HT-29 (cell line): ENCODE results near the gene VSTM4. TPM values are rescaled to one million over a fixed set of nuclear protein-coding genes. Genes with fewer than 3 reads are reported as not detected.

Source experiments
- DNase-seq: peaks from one replicate; pipeline ENCODE4 v3.0.0-alpha.2; 2015; ENCODE audit warnings: low spot score
- total RNA-seq: library from RNA; depleted of rRNA; stranded (reverse); fragments of >200 nt; shearing (Covaris generic); gene quantifications from 2 replicates; pipeline ENCODE4 v1.2.3, GENCODE V29; 2014; rRNA removed

Gene VSTM4, protein sequence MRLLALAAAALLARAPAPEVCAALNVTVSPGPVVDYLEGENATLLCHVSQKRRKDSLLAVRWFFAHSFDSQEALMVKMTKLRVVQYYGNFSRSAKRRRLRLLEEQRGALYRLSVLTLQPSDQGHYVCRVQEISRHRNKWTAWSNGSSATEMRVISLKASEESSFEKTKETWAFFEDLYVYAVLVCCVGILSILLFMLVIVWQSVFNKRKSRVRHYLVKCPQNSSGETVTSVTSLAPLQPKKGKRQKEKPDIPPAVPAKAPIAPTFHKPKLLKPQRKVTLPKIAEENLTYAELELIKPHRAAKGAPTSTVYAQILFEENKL
- not detected in 2 replicates for total RNA-seq

DNA sequence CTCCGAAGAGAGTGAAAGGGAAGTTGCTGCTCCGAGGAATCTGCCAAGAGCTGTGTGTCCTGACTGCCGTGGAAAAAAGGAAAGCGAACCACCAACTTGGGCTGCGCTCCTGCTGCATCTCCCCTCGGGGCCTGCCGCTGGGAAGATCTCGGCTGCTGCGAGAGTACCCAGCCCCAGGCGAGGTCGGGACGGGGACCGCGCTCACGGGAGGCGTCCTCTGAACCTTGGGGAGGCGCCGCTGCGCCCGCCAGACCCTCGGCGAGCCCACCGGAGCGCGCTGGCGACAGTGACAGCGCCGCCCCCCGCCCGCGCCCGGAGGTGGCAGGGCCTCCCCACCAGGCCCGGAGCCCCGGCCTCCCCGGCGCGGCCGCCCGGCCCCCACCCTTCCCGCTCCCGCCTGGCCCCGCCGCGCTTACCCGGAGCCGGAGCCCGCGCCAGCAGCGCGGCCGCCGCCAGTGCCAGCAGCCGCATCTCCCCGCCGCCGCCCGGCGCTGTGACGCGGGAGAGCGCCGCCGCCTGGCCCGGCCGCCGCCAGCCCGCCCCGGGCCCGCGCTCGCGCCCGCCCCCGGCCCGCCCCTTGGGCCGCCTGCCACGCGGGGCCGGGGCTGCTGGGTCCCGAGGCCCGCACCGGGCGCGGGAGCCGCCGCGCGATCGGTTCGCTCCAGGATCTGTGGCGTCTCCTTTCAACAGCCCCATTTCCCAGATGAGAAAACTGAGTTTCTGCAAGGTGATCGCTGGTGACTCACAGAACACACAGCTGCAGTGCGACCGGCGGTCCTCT is at the start of gene VSTM4:
VSTM4 (minus strand) TSS at position 508 of the 781 bp plus-strand sequence; CDS start at position 471, 37 bp downstream.
- no peak for DNase-seq

DNA sequence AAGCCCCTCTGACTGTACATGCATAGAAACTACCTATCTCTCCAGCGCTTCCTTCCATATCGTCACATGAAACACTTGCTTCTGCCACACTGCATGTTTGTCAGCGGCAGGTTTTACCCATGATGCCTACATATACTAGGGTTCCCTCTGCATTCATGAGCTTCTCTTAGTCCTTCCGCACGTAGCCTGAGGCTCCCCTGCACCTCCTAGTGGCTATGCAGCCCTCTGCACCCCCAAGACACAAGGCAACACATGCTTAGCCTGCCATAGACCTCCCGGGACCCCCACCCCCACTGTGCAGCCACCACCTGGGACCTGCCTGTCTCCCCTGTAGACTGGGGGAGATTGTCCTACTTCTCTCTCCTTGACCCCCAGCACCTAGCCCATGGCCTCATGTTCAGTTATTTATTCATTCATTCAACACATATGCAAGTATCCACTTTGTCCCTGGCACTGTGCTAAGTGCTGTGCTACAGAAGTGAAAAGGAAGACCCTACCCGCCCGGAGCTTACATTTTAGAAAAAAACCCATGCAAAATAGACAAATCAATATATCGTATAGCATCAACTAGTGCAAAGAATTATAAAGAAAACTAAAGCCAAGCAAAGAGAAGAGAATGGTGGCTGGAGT is 49.4 kb upstream of the VSTM4 start:
- peak; percentile 68 for DNase-seq

DNA sequence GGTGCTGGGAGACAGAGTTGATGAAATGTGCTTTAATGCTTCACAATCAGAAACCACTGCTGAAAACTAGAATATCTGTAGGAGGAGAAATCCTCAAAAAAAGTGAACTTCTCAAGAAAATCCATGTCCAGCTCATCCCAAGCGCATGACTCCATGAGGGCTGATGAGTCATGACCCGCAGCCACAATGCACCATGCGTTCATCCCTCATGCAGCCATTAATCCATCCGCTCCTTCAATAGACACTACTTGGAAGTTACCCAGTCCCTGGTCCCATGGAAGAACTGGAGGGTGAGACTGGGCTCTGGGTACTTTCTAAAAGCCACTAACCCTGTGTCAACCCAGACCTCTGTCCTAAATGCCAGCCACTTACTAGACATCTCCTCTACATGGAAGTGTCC is 48.4 kb upstream of the VSTM4 start:
- no peak for DNase-seq

DNA sequence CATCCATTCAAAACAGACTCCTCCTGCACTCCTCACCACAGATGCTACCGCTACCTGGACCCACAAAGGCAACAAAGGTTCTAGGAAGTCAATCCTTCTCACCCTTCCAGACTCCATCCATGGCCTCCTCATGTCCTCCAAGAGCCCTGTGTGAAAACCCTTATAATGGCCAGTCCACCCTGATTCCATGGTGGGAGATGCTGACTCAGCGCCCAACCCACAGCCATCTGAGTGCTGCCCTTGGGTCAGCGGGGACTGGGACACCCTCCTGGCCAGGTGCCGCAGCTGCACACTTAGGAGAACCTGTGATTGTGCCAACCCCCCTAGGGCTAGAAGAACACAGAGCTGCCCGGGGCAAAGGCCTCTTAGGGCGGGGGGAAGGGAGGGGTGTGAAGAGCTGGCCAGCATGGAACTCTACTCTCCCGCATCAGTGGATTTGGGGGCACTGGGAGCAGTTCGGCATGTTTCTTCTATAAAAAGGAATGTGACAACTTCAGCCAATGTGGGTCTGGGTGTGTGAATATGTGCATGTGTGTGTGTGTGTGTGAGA is 47.5 kb upstream of the VSTM4 start:
- no peak for DNase-seq

DNA sequence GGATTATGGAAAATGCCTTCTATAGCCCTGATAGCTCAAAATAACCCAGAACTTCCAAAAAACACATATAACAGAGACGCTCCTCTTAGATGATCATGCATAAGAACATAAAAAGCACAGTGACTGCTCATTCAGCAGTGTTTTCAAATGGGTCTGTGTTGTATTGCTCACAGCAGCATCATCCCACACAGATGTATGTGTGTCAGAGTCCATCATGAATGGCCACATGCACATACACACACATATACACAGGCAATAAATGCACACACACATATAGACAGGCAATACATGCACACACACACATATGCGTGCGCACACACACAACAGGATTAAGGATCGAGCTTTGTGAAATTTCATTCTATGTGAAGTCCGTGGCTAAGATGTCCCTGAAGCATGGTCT is 46.7 kb upstream of the VSTM4 start:
- no peak for DNase-seq

DNA sequence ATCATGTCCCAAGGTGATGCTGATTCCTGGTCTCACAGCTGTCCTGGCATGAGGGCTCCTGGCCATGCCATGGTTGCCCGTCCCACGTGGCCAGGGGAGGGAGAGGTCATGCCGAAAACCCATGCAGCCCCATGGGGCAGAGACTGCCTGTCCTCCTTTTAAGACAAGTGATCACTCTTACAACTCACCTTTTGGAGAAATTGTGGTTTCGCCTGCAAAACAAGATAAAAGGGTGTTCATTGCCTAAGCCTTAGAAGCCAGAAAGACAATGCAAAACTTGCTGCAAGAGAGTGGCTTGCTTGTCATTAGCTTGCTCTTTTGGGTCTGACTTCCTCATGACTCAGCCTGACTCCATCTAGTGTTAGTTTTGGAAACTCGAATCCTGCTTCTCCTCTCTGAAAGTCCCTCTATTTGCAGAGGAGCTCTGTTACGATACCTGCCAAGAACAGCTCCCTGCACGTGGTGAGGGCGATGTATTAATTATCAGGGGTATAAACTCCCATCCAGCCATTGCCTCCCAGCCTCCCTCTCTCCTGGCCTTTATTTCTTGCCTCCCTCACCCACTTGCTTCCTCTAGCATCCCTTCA is 46.2 kb upstream of the VSTM4 start:
- peak; percentile 16 for DNase-seq

DNA sequence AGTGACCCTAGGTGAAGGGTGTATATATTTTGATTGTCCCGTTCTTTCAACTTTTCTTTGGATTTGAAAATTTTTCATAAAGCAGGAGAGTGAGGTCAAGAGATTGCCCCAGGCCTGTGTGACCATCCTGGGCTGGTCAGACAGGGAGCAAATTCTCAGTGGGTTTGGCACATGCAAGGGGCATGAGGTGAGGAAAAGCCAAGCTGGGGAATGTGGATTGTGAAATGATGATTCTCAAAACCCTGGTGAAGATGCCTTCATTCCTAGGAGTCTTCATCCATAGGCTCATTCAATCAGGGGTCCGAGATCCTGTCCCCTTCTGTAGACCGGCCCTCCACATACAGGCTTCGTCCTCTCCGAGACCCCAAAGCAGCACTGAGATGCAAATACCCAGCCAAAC is 45.5 kb upstream of the VSTM4 start:
- DNase-seq: no peak

DNA sequence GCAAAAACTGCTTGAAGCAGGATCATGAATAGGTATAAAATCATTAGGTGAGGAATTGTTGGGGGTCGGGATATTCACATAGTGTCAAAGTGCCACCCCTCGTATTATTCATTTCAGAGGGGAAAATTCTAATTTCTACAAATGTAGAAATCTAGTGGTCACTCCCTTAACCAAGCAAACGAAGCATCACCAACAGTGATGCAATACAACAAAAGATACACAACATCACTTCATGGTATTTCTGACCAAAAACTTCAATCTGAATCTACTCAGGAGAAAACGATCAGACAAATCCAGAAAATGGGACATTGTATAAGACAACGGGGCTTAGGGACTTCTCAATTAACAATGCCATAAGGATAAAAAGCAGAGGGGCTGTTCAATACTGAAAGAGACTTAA is 44.8 kb upstream of the VSTM4 start:
- DNase-seq: no peak

DNA sequence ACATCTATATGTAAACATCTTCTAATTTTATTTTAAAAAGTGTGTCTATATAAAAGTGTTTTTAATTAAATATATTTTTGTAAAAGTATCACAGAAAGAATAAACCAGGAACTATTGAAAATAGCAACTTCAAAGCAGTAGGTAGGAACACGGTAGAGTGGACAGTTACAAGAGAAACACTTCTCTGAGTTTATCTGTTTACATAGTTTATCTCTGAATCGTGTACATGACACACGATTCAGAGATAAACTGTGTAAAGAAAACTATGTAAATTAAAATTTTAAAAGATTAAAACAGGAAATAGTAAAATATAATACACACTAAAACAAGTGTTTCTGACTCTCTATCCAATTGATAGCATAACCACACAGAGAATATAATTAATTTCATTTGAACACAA is 43.6 kb upstream of the VSTM4 start:
- DNase-seq: no peak

DNA sequence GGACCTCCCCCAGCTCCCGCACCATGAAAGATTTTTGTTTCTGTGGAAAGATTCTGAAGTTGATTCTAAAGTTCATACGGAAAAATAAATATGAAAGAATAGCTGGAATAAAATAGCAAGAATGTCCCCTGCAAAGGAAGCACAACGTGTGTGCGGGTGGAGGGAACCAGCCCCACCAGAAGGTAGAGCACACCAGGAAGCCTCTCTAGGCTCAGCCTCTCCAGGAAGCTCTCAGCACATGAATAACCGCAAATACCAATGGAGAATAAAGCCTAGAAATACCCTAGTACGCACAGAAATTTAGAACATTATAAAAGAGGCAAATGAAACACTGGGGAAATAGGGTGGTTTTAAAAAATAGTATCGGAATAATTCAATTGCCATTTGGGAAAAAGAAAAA is 43.1 kb upstream of the VSTM4 start:
- DNase-seq: no peak

DNA sequence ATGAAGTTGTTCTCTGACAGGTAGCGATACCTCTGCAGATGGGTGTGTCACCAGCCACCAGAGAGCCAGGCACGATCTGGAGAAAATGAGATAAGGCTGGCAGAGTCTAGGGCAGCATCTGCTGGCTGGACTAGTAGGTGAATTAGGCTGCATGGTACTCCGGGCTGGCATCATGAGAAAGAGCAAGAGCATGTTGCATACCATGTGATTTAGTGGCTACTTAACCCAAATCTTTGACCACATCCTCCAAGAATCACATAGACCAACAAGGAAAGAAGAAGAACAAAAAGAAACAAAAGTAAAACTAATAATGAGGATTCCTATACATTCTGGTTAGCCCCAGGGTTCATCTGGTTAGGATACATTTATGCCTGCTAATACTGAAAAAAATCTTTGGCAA is 41.9 kb upstream of the VSTM4 start:
- DNase-seq: no peak

DNA sequence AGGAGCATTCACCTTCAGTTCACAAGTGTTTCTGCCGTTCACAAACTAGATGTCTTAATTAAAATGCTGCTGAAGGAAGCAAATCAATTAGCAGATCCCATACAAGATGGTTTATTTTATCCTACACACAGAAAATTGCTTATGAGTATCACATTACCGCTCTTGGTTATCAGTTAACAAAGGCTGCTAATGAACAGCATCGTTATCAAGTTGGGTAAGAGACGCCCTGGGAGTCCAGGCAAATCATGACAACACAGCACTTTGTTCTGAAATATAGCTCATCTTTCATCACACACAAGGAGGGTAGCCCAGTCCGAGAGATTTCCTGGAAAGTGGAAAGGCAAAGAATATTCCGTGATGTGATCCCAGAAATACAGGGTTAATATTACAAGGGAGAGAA is 39.3 kb upstream of the VSTM4 start:
- DNase-seq: no peak

DNA sequence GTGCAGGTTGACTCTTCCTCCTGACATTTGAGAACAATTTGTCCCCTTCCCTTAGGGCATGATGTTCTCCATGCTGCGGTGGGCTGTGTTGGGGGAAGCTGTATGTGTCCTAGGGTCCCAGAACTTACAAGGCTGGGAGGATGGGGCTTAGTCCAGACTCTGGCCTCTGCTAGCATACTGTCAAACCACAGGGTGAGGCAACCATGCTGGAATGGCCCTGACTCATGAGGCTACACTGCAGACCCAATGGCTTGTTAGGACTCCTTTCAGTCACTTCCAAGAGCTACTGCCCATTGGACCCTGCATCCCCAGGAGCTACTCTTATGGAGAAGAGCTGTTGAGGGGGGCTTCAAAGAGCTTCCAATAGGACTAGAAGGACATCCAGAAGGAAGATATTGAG is 38.6 kb upstream of the VSTM4 start:
- no peak for DNase-seq

DNA sequence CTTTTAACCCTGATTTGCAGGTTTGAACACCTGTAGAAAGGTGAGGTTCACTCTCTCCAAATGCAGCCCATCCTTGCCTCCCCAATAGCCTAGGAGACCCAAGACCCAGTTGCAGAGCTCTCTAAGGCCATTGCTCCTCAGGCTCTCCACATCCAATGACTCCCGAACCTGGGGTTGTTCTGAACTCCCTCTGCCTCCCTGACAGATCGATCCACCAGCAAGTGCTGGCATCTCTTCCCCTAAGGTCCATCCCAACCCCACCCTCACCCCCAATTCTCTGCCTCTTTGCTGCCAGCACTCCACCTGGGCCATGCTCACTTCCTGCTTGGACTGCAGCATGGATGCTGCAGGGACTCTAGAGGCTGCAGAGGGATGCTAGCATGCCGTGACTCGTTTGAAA is 37.8 kb upstream of the VSTM4 start:
- no peak for DNase-seq

DNA sequence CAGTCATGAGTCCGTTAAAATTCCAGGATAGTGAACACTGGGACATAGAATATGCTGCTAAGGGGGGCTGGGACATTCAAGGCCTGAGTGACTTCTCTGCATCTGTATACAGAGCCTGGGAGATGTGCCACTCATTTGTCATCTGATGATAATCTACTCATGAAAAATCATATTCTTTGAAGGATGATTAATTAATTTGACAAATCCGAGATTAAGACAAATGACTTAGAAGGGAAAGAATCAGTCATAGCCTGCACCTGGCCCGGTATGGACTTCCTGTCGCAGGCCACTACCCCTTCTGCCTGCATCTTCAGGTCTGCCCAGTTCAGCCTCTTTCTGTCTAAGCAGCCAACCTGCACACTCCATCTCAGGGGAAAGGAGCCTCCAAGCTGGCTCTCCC is 37.3 kb upstream of the VSTM4 start:
- DNase-seq: no peak

DNA sequence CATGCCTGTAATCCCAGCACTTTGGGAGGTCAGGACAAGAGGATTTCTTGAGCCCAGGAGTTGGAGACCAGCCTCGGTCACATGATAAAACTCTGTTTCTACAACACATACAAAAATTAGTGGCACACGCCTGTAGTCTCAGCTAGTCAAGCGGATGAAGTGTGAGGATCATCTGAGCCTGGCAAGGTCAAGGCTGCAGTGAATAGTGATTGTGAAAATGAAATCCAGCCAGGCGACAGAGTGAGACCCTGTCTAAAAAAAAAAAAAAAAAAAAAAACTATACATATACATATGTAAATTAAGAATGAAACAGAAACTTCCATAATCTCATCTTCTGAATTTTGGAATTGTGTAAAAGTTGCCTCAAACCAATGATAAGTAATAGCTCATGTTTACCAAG is 36.7 kb upstream of the VSTM4 start:
- no peak for DNase-seq

DNA sequence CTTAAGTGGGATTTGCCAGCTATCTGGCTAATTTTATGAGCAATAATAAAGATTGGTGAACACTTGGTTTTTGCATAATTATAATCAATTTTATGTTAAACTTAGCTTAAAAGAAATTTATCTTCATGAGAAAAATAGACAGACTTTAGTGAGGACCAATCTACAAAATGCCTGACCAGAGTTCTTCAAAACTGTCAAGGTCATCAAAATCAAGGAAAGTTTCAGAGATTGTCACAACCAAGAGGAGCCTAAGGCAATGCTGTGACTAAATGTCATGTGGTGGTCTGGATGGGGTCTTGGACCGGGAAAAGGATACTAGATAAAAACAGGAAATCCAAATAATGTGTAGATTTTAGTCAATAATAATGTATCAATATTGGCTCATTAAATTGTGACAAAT is 36.2 kb upstream of the VSTM4 start:
- DNase-seq: no peak

DNA sequence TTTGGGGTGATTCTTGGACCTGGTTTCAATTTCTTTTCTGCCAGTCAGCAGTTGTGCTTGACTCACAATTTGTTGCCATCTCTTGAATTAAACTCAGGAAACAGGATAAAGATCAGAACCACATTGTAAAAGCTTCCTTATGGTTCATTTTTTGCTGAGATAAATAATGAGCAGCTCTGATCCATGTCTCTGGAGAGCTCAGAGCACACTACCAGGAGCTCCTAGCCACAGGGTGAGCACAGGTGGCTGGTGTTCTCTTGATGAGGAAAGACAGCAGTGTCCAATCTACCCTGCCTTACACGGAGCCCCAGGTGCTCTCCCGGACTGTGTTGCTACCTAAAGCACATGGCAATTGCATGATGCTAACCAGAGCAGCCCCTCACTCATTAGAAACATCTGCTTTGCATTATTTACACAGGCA is 35.7 kb upstream of the VSTM4 start:
- no peak for DNase-seq

DNA sequence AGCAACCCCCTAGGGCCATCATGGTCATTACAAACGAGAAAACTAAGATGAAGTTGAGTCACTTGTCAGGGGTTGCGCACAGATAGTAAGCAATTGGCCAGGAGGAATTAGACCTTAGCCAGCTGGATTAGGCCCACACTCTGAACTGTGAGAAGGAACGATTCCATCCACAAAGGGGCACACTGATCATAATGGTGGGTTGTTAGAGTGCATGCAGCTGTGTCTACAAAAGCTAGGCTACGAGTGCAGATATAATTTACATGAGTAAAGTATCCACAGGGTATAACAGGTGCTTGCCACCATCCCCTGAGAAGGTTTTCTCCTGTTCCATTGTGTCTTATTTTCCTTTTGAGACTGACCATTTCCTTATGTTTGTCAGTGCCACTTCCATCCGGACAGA is 35.1 kb upstream of the VSTM4 start:
- no peak for DNase-seq

DNA sequence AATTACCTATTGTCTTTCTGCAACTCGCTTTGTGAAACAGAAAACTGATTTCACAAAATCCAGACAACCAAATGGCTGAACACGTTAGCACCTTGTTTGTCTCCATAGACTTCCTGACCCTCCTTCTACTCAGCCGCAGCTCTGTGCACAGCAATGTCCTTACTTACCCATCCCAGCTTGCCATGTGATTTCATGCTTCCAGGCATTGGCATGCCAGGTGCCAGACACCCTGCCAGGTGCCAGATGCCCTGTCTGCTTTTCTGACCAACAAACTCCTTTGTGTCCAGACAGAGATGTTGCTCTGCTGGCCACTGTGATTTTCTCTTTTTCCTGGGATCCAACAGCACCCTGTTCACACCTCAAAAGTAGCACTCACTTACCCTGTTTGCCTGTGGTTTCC is 34.6 kb upstream of the VSTM4 start:
- DNase-seq: no peak

DNA sequence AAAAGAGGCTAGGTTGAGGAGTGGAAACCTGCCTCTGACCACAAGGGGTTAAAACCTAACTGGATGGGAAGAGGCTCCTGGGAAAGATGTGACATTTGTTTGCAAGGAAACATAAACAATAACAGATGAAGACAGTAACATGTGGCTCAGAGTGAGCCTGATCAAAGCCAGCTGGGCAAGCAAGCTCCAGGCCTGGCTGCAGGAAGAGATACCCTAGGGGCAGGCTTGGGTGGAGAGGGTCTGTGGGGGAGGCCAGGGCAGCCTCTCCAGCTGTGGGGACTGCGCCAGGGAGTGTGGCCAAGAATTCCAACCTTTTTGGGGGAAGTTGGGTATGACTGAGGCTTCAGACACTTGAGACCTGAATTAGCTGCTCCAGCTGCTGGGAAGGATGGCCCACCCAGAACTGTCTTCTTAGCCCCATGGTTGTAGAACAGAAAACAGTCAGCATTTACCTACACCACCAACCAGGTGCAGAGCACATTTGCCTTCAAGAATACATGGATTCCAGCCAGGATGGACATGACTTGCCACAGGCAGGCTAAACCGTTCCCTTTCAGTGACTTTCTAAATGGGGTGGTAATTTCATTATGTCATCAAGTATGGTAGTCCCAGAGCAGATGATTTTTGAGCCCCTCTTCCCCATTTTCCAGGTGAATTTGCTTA is 28.9 kb upstream of the VSTM4 start:
- DNase-seq: no peak

DNA sequence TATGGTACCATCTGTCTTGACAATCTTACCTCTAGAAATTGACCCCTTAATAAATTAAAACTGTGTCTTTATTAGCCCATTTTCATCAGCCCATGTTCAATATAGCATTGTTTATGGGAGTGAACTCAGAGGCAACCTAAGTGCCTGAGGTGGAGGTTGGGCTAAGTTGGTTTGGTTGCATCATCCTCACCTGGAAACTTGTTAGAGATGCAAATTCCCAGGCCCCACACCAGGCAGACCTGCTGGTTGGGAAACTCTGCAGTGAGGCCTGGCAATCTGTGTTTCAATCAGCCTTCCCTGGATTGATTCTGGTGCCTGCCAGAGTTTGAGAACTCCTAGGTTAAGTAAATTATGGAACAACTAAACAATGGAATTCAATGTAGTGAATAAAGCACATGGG is 27.9 kb upstream of the VSTM4 start:
- no peak for DNase-seq
